GM12878 (cell line): Measurements from ENCODE around the gene SF1. TPM values are rescaled to one million over a fixed set of nuclear protein-coding genes. Genes with fewer than 3 reads are reported as not detected.

Source experiments
- BACH1 ChIP-seq: fragments of 450-650 bp; IDR thresholded peaks from 2 replicates; pipeline ENCODE4 v1.6.1; 2017; ENCODE audit warnings: mild to moderate bottlenecking, borderline replicate concordance
- SIN3A ChIP-seq: IDR thresholded peaks from 2 replicates; pipeline ENCODE4 v1.6.1; 2012; ENCODE audit warnings: low read depth, low read length, improper control_type of control experiment
- polyA plus RNA-seq, 11 experiments: library from polyadenylated mRNA; depleted of rRNA in 4 of 11; unstranded in 6 of 11; stranded (reverse) in 5 of 11; fragments of >200 nt; fragmentation: Nextera tagmentation in 4 of 11; fragmentation: Illumina TruSeq in 1 of 11; extraction: Ambion mirVana in 4 of 11; extraction: Trizol in 1 of 11; gene quantifications; 1 replicate in 1 of 11; 2 replicates in 10 of 11; pipeline versions ENCODE4 v1.2.1 to v1.2.3, GENCODE V29; 2011 to 2016; ENCODE audit warnings: inconsistent platforms in 2 of 11, missing spikeins in 2 of 11, low read depth in 1 of 11
- total RNA-seq, 4 experiments: library from RNA; depleted of rRNA in 3 of 4; stranded (reverse); fragments of >200 nt in 3 of 4; fragmentation: Illumina TruSeq in 1 of 4; extraction: Trizol in 1 of 4; gene quantifications; 2 replicates each; pipeline versions ENCODE4 v1.2.1 to v1.2.3, GENCODE V29; 2013 to 2021
- TF ChIP-seq, protein P1 (sequence below): fragments of 450-650 bp; IDR thresholded peaks from 2 replicates; pipeline ENCODE4 v1.6.1; 2017; ENCODE audit warnings: low read depth, mild to moderate bottlenecking, moderate library complexity
- TF ChIP-seq, protein P2 (sequence below): fragments of 450-650 bp; IDR thresholded peaks from 2 replicates; pipeline ENCODE4 v1.6.1; 2017; ENCODE audit warnings: mild to moderate bottlenecking
- TF ChIP-seq, protein P3 (sequence below): fragments of 150-350 bp; IDR thresholded peaks from 2 replicates; pipeline ENCODE4 v1.6.1; 2014; ENCODE audit warnings: mild to moderate bottlenecking, low read depth, low read length

The SF1 gene
- total and polyA plus RNA-seq, 10 of the 15 experiments (the other 5 are each of a cell fraction or from before 2014, with no cell fraction given) = 13.6 to 337 (median 103) TPM

DNA sequence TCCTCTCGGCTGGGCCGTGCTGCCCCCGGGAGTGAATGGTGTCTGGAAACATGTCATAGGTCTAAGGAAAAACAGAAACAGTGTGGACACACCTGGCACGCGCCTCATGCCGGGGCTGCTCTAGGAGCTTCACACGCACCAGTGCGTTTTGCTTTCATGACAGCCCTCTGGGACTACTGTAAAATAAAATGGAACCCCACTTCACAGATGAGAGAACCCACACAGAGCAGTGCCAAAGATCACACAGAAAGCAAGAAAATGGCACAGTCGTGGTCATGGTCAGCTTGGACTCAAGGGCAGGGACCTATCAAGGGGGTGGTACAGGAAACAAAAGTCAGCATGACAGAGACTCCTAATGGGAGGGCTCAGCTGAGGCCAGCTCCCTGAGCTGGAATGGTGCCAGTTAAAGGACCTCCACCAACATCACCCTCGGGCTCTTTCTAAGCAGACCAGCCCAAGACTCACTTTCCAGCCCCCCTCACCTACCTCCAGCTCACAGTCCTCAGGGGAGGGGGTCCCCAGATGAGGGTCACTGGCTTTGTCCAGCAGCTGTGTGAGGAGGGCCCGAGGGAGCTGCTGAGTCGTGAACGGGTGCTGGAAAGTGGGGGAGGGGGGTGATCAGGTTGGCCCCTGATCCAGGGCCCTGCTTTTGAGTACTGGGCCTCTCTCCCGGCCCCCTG lies 21.4 kb upstream of the SF1 start (continued):
- TF ChIP-seq, protein P1, sequence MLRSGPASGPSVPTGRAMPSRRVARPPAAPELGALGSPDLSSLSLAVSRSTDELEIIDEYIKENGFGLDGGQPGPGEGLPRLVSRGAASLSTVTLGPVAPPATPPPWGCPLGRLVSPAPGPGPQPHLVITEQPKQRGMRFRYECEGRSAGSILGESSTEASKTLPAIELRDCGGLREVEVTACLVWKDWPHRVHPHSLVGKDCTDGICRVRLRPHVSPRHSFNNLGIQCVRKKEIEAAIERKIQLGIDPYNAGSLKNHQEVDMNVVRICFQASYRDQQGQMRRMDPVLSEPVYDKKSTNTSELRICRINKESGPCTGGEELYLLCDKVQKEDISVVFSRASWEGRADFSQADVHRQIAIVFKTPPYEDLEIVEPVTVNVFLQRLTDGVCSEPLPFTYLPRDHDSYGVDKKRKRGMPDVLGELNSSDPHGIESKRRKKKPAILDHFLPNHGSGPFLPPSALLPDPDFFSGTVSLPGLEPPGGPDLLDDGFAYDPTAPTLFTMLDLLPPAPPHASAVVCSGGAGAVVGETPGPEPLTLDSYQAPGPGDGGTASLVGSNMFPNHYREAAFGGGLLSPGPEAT = 0 out of 2 replicates have a peak, but pooled peaks have one; percentile 34
- TF ChIP-seq BACH1 (no peak), SIN3A (no peak)
- TF ChIP-seq, protein P2, sequence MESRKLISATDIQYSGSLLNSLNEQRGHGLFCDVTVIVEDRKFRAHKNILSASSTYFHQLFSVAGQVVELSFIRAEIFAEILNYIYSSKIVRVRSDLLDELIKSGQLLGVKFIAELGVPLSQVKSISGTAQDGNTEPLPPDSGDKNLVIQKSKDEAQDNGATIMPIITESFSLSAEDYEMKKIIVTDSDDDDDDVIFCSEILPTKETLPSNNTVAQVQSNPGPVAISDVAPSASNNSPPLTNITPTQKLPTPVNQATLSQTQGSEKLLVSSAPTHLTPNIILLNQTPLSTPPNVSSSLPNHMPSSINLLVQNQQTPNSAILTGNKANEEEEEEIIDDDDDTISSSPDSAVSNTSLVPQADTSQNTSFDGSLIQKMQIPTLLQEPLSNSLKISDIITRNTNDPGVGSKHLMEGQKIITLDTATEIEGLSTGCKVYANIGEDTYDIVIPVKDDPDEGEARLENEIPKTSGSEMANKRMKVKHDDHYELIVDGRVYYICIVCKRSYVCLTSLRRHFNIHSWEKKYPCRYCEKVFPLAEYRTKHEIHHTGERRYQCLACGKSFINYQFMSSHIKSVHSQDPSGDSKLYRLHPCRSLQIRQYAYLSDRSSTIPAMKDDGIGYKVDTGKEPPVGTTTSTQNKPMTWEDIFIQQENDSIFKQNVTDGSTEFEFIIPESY = no peak
- TF ChIP-seq, protein P3, sequence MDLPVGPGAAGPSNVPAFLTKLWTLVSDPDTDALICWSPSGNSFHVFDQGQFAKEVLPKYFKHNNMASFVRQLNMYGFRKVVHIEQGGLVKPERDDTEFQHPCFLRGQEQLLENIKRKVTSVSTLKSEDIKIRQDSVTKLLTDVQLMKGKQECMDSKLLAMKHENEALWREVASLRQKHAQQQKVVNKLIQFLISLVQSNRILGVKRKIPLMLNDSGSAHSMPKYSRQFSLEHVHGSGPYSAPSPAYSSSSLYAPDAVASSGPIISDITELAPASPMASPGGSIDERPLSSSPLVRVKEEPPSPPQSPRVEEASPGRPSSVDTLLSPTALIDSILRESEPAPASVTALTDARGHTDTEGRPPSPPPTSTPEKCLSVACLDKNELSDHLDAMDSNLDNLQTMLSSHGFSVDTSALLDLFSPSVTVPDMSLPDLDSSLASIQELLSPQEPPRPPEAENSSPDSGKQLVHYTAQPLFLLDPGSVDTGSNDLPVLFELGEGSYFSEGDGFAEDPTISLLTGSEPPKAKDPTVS = no peak
- TF ChIP-seq, all 136 proteins: peak for 11
